G401 (cell line): Measurements from ENCODE around the gene USP3. TPM values are rescaled to one million over a fixed set of nuclear protein-coding genes. Genes with fewer than 3 reads are reported as not detected.

Source experiments
- DNase-seq: peaks from one replicate; pipeline ENCODE4 v3.0.0-alpha.2; 2015; ENCODE audit warnings: low spot score
- in situ Hi-C: cut with HindIII; loops from 2 replicates; pipeline ENCODE4 v1.10.0; 2016; ENCODE audit warnings: low sequenced_read_pairs, mixed read lengths
- total RNA-seq: library from RNA; depleted of rRNA; stranded (reverse); fragments of >200 nt; shearing (Covaris generic); gene quantifications from 2 replicates; pipeline ENCODE4 v1.2.3, GENCODE V29; 2014

Gene USP3
- total RNA-seq, 1 experiment from 2014 or later, result 27.3 TPM

- in situ Hi-C loops, result no loop called here
- DNase-seq, result no peak
Measured at GRCh38 chr15:63560741-63561448, 56.5 kb downstream of the USP3 start.

GRCh38 chr15:63564093-63564492 is 59.7 kb downstream of the USP3 start:
- in situ Hi-C loops, result no loop called here
- no peak for DNase-seq

- in situ Hi-C loops, result no loop called here
- peak; percentile 53 for DNase-seq
Measured at GRCh38 chr15:63565536-63566186, 61.3 kb downstream of the USP3 start.

- in situ Hi-C loops, result no loop called here
- no peak for DNase-seq
Measured at GRCh38 chr15:63572749-63573464, 68.5 kb downstream of the USP3 start.

GRCh38 chr15:63573533-63573932 is 69.1 kb downstream of the USP3 start:
- no peak for DNase-seq
- in situ Hi-C loops, result no loop called here

GRCh38 chr15:63575312-63575711 is 70.9 kb downstream of the USP3 start:
- in situ Hi-C loops, result no loop called here

GRCh38 chr15:63576441-63576840 is 72.0 kb downstream of the USP3 start:
- in situ Hi-C loops, result no loop called here
- DNase-seq, result no peak

More at GRCh38 chr15:63575312-63575711, 70.9 kb downstream of the USP3 start:
- no peak for DNase-seq

- no peak for DNase-seq
- in situ Hi-C loops, result no loop called here
Measured at GRCh38 chr15:63582179-63582578, 77.8 kb downstream of the USP3 start.

- in situ Hi-C loops, result no loop called here
- DNase-seq, result no peak
Measured at GRCh38 chr15:63582718-63583426, 78.5 kb downstream of the USP3 start.

GRCh38 chr15:63586790-63587189 is 82.4 kb downstream of the USP3 start:
- DNase-seq, result no peak
- in situ Hi-C loops, result no loop called here

- in situ Hi-C loops, result no loop called here
Measured at GRCh38 chr15:63587527-63587926, 83.1 kb downstream of the USP3 start.

GRCh38 chr15:63588826-63589225 is 84.4 kb downstream of the USP3 start:
- in situ Hi-C loops, result no loop called here
- no peak for DNase-seq

More at GRCh38 chr15:63587527-63587926, 83.1 kb downstream of the USP3 start:
- DNase-seq, result no peak

GRCh38 chr15:63593705-63594671 is 89.6 kb downstream of the USP3 start:
- in situ Hi-C loops, result no loop called here

GRCh38 chr15:63595065-63595464 is 90.7 kb downstream of the USP3 start:
- in situ Hi-C loops, result no loop called here
- no peak for DNase-seq

More at GRCh38 chr15:63593705-63594671, 89.6 kb downstream of the USP3 start:
- no peak for DNase-seq

GRCh38 chr15:63595688-63596087 is 91.3 kb downstream of the USP3 start:
- no peak for DNase-seq
- in situ Hi-C loops, result no loop called here

GRCh38 chr15:63596676-63597037 is 92.3 kb downstream of the USP3 start:
- DNase-seq, result no peak
- in situ Hi-C loops, result no loop called here

GRCh38 chr15:63597038-63597790 is 92.8 kb downstream of the USP3 start, which contains the start of gene FBXL22:
FBXL22 (plus strand) TSS chr15:63597387; CDS start chr15:63597393, 6 bp downstream.
- DNase-seq, result no peak
- in situ Hi-C loops, result no loop called here

GRCh38 chr15:63597821-63598220 is 93.4 kb downstream of the USP3 start:
- DNase-seq, result no peak
- in situ Hi-C loops, result no loop called here
